Activated T-cell treated with anti-CD3 and anti-CD28 coated beads, Interleukin-2, amount 50 U/mL, for 4 hours (primary cell): Measurements from ENCODE around the gene NRXN2. TPM values are rescaled to one million over a fixed set of nuclear protein-coding genes. Genes with fewer than 3 reads are reported as not detected.

Source experiments
- ATAC-seq, 2 donors: fragments of 200-7000 bp; cut with Tn5 transposase; one replicate each; pipeline ENCODE4 v1.10.0; 2021
- DNase-seq: peaks from one replicate; pipeline ENCODE4 v3.0.0-alpha.2; 2020
- H3K27me3 Mint-ChIP-seq: one replicate; pipeline ENCODE4 v1.8.0; 2021; ENCODE audit warnings: low read depth, mixed read lengths
- H3K36me3 Mint-ChIP-seq: one replicate; pipeline ENCODE4 v1.8.0; 2022; ENCODE audit warnings: mixed read lengths; ENCODE audit not compliant: insufficient read depth
- H3K4me1 Mint-ChIP-seq: one replicate; pipeline ENCODE4 v1.8.0; 2021; ENCODE audit warnings: low read depth, mixed read lengths
- H3K4me3 Mint-ChIP-seq: one replicate; pipeline ENCODE4 v1.8.0; 2021; ENCODE audit warnings: mild to moderate bottlenecking, moderate library complexity, mixed read lengths
- H3K9me3 Mint-ChIP-seq: one replicate; pipeline ENCODE4 v1.8.0; 2021; ENCODE audit warnings: mixed read lengths
- total RNA-seq, 3 donors: library from RNA; stranded (reverse); gene quantifications; one replicate each; pipeline ENCODE4 v1.2.1, GENCODE V29; 2021

NRXN2 gene
- total RNA-seq, 3 donors from 2014 or later = 0.16 to 1.0 (median 0.71) TPM

DNA sequence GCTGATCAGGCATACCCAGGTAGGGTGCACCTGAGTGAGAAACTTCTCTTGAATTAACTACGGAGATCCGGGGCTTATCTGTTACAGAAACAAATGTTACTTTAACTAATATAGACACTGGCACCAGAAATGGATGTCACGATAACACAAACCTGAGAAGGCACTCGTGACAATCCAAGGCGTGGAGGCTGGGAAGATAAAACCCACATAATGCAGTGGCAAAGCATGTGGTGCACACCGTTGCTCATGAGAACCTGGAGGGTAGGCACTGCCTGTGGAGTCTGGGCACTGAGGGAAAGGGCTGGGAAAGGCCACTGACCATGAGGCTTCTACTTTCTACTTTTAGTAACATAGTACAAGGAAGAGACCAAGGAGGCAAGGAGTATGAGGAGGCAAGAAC is 109.3 kb downstream of the NRXN2 start:
- Mint-ChIP-seq H3K36me3 (no peaks in the 10 kb centered on the region), H3K4me3 (no peak overlapping the region), H3K9me3 (no peaks in the 10 kb centered on the region), H3K4me1 (peaks cover 8% of the 10 kb centered on the region), H3K27me3 (no peaks in the 10 kb centered on the region)
- no peak for ATAC-seq
- DNase-seq = no peak

DNA sequence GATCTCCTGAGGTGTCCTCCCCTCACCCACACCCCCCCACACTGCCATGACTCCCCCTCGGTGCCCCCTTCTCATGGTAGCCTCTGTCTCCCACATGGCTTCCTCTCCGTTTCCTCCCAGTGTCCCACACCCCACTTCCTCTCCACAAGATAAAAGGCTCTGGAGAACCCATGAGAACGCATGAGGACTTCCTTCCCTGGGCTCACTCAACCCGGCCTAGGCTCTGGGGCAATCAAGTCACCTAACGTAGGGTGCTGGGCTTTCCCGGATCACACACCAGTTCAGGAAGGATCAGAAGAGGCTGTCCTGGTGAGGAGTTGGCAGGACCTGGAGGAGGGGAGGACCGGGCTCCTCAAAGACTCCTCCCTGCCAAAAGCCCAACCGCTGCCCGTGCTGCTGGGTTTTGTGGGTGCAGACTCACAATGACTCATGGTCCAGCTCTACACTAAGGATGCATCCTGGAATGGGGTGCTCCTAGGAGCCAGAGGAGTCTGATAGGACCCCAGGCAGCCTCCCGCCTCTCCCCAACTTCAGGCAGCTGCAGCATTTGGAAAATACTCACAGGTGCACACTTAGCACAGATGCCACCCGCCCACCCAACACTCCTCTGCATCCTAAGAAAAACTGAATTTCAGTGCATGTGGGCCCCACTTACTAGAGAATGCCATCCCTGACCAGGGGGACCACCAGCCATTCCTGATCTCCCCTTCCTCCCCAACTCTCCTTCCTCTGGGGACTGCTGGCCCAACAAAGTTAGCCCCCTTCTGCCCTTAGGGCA is 110.9 kb downstream of the NRXN2 start:
- H3K27me3 Mint-ChIP-seq = no peaks in the 10 kb centered on the region
- no peaks in the 10 kb centered on the region for H3K36me3 Mint-ChIP-seq
- H3K4me3 Mint-ChIP-seq = no peak overlapping the region
- H3K9me3 Mint-ChIP-seq = no peaks in the 10 kb centered on the region
- H3K4me1 Mint-ChIP-seq = peaks cover 8% of the 10 kb centered on the region
- DNase-seq = no peak
- ATAC-seq = no peak

DNA sequence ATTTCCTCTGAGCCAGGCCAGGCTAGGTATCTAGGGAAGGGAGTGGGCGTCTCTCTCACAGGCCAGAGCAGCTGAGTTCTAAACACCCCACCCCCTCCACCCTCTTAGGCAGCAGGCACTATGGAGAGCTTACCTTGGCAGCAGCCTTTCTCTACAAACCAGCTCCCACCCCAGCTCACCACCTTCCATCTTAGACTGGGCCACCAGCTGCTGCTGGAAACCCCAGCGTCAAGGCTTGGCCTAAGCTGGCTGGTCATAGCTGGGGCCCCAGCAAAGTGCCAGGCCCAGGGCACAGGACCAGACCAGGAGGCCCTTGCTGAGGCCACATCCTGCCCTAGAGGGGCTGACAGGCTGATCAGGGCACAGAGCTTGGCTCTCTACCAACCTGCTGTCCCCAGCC is 111.8 kb downstream of the NRXN2 start:
- no peak overlapping the region for H3K4me3 Mint-ChIP-seq
- H3K4me1 Mint-ChIP-seq = peaks cover 8% of the 10 kb centered on the region
- H3K27me3 Mint-ChIP-seq = no peaks in the 10 kb centered on the region
- H3K36me3 Mint-ChIP-seq = no peaks in the 10 kb centered on the region
- ATAC-seq (peak in 1 of 2 donors; percentile 18), DNase-seq (no peak)
- no peaks in the 10 kb centered on the region for H3K9me3 Mint-ChIP-seq

DNA sequence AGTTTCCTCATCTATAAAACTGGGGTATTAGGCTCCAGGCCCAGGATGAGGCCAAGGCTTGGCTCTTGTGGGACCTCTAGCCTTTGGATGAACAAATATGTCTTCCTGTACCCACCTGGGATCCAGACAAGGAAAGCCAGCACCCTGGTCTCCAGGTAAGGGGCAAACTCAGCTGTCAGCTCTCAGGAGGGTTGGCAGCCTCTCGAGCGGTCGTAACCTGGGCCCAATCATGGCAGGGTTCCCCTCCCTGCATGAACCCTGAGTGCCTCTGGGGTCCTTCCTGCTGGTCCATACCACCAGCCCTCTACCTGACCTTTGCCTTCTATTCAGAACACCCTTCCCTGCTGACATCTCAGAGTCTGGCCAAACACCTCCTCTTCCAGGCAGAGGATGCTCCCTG is 112.4 kb downstream of the NRXN2 start:
- H3K27me3 Mint-ChIP-seq = no peaks in the 10 kb centered on the region
- no peaks in the 10 kb centered on the region for H3K36me3 Mint-ChIP-seq
- H3K4me3 Mint-ChIP-seq = no peak overlapping the region
- H3K9me3 Mint-ChIP-seq = no peaks in the 10 kb centered on the region
- H3K4me1 Mint-ChIP-seq = peaks cover 8% of the 10 kb centered on the region
- no peak for DNase-seq
- ATAC-seq = no peak

DNA sequence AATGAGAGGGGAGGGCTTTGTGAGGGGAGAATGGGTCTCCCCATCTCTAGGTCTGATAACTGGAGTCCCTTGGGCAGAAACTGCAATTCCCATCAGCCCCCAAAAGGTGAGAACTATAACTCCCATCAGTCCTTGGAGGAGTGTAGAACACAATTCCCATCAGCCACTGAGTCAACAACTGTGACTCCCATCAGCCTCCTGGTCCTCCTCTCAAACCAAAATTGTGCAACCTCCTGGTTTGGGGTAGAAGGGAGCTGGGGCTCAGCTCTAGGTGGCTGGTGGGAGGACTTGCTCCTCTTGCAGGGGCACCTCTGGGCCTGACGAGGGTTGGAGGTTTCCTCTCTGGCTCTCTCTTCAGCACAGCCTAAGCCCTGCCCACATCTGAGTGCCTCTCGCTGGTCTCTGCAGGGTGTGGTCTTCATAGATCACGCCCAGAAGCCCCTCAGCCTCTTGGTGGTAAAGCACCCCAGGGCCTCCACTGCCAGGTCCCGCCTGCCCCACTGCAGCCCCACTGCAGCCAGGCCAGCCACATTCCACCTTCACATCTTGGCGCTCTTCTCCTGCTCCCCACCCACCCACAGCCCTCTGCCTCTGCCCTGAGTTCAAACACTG is 113.5 kb downstream of the NRXN2 start:
- Mint-ChIP-seq H3K4me1 (peaks cover 8% of the 10 kb centered on the region), H3K27me3 (peaks cover 3% of the 10 kb centered on the region), H3K9me3 (no peaks in the 10 kb centered on the region), H3K4me3 (no peak overlapping the region), H3K36me3 (no peaks in the 10 kb centered on the region)
- ATAC-seq (no peak), DNase-seq (no peak)

DNA sequence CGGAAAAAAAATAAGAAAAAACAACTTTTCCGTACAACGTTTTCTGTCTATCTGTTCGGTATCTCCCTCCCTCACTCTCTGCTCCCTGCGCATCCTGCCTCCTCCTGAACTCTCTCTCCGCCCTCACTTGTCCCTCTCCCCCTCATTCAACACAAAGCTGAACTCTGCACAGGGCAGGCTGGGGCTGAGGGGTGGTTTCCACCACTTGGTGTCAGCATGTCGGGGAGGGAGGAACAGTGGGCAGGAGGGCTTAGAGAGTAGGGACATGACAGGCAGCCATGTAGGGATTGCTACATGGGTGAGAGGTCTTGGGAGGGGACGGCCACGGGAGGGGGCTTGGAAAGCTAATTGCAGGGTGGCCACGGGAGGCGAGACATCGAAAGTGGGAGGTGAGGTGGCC is 114.4 kb downstream of the NRXN2 start:
- H3K36me3 Mint-ChIP-seq = no peaks in the 10 kb centered on the region
- H3K9me3 Mint-ChIP-seq = no peaks in the 10 kb centered on the region
- H3K4me3 Mint-ChIP-seq = no peak overlapping the region
- ATAC-seq = no peak
- peaks cover 6% of the 10 kb centered on the region for H3K27me3 Mint-ChIP-seq
- H3K4me1 Mint-ChIP-seq = peaks cover 8% of the 10 kb centered on the region
- no peak for DNase-seq

DNA sequence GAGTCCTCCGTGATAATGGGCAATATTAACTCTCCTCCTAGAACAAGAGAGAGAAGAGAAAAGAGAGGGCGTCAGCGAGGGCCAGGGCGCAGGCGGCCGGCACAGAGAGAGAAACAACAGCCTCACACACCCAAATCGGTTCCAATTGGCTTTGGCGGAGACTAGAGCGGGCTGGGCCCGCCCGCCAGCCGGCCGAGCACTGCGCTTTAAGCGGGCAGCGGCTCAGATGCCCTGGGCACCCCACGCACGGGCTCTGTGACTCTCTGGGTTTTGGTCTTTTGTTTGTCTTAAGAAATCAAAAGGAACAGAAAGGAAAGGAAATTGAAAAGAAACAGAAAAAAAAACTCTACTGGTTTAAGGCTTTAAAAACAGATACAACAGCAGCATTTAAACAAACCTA is 115.0 kb downstream of the NRXN2 start:
- ATAC-seq (no peak), DNase-seq (no peak)
- peaks cover 8% of the 10 kb centered on the region for H3K4me1 Mint-ChIP-seq
- no peak overlapping the region for H3K4me3 Mint-ChIP-seq
- H3K27me3 Mint-ChIP-seq = peaks cover 8% of the 10 kb centered on the region
- no peaks in the 10 kb centered on the region for H3K36me3 Mint-ChIP-seq
- no peaks in the 10 kb centered on the region for H3K9me3 Mint-ChIP-seq

DNA sequence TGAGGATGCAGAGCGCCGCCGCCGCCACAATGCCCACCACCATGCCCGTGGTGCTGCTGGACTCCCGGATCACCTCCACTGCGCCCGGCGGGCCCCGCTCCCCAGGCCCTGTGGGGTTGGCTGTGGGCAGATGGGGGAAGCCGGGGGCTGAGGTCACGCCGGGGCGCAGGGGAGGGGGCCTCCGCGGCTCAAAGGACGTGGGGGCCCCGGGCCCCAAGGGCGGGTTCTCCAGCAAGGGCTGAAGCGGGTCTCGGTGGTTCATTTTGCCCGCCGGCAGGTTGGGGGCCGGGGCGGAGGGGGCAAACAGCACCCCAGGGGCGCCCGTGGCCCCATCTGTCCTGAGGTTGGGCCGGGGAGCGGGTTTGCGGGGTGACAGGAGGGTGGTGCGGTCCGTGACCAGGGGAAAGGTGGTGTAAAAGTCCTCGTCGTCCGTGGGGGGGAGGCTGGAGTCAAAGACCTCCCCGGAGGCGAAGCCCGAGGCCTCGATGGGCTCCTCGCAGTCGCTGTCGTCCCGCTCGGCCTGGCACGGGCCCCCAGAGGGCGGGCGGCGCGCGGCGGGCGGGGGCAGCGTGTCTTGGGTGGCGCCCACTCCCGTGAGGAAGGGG is 115.5 kb downstream of the NRXN2 start:
- Mint-ChIP-seq H3K4me1 (peaks cover 7% of the 10 kb centered on the region), H3K36me3 (no peaks in the 10 kb centered on the region), H3K4me3 (no peak overlapping the region), H3K9me3 (no peaks in the 10 kb centered on the region), H3K27me3 (peaks cover 8% of the 10 kb centered on the region)
- ATAC-seq (no peak), DNase-seq (no peak)

DNA sequence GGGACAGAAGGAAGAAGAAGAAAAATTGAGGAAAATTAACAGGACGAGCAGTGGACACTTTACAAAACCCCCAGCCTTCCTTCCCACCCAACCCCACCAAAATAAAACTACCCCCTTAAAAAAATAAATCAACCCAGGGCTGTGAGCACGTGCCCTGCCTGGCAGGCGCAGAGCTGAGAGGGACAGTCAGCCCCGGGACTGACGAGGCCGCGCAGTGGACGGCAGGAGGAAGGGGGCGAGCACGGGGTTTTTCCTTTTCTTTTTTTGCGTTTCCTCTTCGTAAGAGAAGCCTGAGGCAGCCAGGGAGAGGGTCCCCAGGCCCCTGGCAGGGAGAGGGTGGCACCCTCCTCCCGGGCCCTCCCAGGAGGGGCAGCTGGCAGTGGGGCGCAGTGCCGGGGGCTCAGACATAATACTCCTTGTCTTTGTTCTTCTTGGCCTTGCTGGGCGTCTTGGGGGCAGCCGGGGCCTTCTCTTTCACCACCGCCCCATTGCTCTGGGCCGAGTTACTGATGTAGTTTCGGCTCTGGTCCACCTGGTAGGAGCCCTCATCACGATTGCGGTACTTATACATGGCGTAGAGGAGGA is 116.1 kb downstream of the NRXN2 start:
- ATAC-seq (no peak), DNase-seq (no peak)
- H3K36me3 Mint-ChIP-seq = no peaks in the 10 kb centered on the region
- H3K4me3 Mint-ChIP-seq = no peak overlapping the region
- H3K4me1 Mint-ChIP-seq = peaks cover 4% of the 10 kb centered on the region
- H3K9me3 Mint-ChIP-seq = no peaks in the 10 kb centered on the region
- H3K27me3 Mint-ChIP-seq = peaks cover 8% of the 10 kb centered on the region

DNA sequence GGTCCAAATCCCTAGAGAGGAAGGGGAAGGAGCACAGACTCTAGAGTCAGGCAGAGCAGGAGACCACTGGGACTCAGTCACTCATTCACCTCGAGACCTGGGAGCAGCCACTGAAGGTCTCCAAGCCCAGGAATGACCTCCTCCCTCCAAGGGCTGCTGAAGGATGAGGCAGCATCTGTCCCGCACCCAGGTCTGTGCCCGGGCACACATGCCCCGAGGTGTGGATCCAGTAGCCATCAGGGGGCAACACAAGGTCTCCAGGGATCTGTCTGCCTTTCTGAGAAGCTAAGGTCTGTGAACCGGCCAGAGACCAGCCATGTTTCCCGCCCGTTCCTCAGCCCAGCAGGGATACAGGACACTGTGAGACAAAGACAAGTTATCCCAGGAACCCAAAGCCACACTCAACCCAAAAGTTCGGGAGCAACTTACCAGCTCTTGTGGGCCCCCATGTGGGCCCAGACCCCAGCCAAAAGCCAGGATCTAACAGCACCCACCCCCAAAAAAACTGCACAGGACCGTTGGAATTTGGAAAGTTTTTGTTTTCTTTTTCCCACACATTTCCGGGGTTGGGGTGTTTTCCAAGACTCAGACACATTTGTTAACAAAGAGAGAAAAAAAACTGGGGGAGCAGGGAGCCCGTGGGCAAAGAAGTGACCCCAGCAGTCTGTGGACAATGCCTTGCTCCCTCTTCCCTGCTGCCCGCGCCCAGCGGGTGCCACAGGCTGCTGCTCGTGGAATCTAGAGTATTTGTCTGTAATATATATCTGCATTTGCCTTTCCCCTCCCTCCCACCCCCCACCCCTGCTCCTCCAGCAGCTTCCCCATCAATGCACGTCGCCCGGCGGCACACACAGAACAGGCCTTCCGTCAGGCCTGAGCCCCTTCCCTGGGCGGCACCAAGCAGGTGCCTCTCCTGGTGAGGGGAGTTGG is 117.1 kb downstream of the NRXN2 start:
- Mint-ChIP-seq H3K4me1 (peaks cover 1% of the 10 kb centered on the region), H3K27me3 (peaks cover 8% of the 10 kb centered on the region), H3K9me3 (no peaks in the 10 kb centered on the region), H3K36me3 (no peaks in the 10 kb centered on the region), H3K4me3 (no peak overlapping the region)
- DNase-seq (no peak), ATAC-seq (no peak)

DNA sequence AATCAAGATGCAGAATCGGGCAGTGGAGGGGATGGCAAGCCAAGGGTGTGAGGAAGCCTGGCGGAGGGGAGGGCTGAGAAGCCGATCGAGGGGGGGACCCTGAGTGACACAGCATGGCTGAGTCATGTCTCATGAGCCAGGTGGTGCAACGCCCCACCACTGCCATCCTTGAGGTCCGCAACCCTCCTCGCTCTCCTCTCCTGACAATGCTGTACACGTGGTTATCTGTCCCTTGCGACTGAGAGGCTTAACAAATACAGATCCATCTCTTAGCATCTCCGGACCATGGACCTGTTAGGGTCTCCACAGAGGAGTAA is 117.8 kb downstream of the NRXN2 start:
- ATAC-seq = no peak
- H3K4me1 Mint-ChIP-seq = peaks cover 1% of the 10 kb centered on the region
- no peak overlapping the region for H3K4me3 Mint-ChIP-seq

DNA sequence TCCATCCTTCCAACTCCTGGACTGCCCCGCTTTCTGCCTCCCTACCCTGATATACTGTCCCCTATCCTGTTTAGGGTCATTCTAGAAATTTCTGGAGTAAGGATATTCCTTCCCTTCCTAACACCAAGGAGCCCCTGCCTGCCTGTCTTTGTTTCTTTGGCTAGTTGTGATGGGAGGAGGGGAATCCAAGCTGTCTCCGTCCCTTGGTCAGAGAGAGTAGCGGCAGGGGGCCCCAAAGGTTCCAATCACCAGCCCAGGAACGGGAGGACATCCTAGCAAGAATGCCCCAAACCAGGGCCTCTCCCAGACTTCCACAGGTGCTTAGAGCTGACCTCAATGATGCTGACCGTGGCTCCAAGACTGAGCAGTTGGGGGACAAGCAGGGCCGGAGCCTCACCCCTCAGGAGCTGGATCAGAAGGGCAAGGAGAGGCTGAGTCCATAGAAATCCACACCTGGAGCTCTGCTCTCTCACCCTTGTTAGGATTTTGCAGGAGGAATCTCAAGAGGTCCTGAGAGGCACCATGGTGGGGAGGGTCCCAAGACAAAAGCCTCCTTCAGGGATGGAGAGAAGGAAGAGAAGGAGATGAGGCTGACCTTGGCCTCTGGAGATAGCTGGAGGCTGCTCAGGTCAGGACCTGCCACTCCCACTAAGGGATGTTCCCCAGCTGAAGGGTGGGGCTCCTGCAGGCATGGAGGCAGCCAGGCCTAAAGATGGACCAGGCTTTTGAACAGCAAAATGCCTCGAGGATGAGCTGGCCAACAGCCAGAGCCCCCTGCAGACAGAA is 118.3 kb downstream of the NRXN2 start:
- Mint-ChIP-seq H3K4me1 (no peaks in the 10 kb centered on the region), H3K36me3 (no peaks in the 10 kb centered on the region), H3K27me3 (peaks cover 8% of the 10 kb centered on the region), H3K9me3 (no peaks in the 10 kb centered on the region), H3K4me3 (no peak overlapping the region)
- DNase-seq = no peak
- no peak for ATAC-seq

More for the DNA sequence above, 117.8 kb downstream of the NRXN2 start:
- DNase-seq = no peak
- Mint-ChIP-seq H3K9me3 (no peaks in the 10 kb centered on the region), H3K27me3 (peaks cover 8% of the 10 kb centered on the region), H3K36me3 (no peaks in the 10 kb centered on the region)

DNA sequence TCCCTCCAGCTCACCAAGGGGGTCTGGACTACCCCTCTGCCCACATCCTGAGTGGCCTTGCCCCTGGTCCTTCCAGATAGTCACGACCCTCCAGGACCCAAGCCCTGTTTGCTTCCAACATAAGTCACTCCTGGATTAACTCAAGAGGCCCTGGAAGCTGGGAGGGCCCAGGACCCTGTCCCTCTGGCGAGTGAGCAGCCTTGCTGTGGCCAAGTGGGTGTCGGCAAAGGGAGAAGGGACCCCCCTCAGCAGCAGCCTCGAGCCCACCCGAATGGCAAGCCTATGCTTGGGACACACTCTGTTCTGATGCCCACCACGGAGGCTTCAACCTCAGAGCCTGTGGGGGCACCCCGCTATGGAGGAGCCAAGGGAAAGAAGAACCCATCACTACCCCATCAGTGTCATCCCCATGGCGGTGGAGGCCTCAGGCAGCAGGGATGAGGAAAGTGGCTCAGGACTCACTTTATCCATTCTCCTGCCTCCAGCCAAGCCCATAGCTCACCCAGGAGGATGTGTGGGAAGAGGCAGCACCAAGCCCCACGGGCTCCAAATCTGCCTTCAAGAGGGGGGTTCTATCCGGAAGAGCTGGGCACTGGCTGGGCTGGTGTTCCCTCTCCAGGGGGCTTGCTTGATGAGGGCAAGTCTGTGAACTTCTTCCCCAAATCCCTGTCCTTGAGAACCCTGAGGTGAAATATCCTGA is 119.4 kb downstream of the NRXN2 start:
- Mint-ChIP-seq H3K9me3 (no peaks in the 10 kb centered on the region), H3K4me1 (no peaks in the 10 kb centered on the region), H3K27me3 (peaks cover 8% of the 10 kb centered on the region), H3K36me3 (no peaks in the 10 kb centered on the region), H3K4me3 (no peak overlapping the region)
- no peak for ATAC-seq
- DNase-seq = no peak
